Cardiac muscle cell (in vitro differentiated cells and primary cell): ENCODE data around the gene ICOSLG. TPM values are rescaled to one million over a fixed set of nuclear protein-coding genes. Genes with fewer than 3 reads are reported as not detected.
"Not testable (repeated sequence)": the region's sequence is repeated elsewhere in the genome, so short reads cannot be mapped to it uniquely, and the experiment has no call there.

Experiments
- DNase-seq, 2 donors: peaks; one replicate each; pipeline versions ENCODE4 v3.0.0 to v3.0.0-alpha.2; 2010 to 2017; ENCODE audit warnings: low read depth in 1 of 2, low spot score in 1 of 2
- H3K27ac ChIP-seq: fragments of 200-600 bp; sonication (generic); 2 replicates; pipeline ENCODE4 v1.5.1; 2016
- H3K27me3 ChIP-seq: fragments of 200-600 bp; sonication (generic); 2 replicates; pipeline ENCODE4 v1.6.0; 2016; ENCODE audit warnings: control low read depth
- H3K36me3 ChIP-seq: fragments of 200-600 bp; sonication (generic); 2 replicates; pipeline ENCODE4 v1.5.1; 2016; ENCODE audit warnings: control low read depth
- H3K4me1 ChIP-seq: fragments of 200-600 bp; sonication (generic); 2 replicates; pipeline ENCODE4 v1.8.1; 2017; ENCODE audit warnings: low read depth, mild to moderate bottlenecking, mixed run types
- H3K4me3 ChIP-seq: fragments of 200-600 bp; sonication (generic); 2 replicates; pipeline ENCODE4 v1.5.1; 2016; ENCODE audit warnings: mild to moderate bottlenecking
- H3K9me3 ChIP-seq: fragments of 200-600 bp; sonication (generic); 2 replicates; pipeline ENCODE4 v1.5.1; 2017; ENCODE audit warnings: low read depth, mild to moderate bottlenecking, control low read depth
- CTCF ChIP-seq: IDR thresholded peaks from 2 replicates; pipeline ENCODE4 v1.5.1; 2012; ENCODE audit warnings: low read depth, mild to moderate bottlenecking, low read length
- polyA plus RNA-seq: library from polyadenylated mRNA; unstranded; fragments of >200 nt; fragmentation: Nextera tagmentation; extraction: Ambion mirVana; gene quantifications from 2 replicates; pipeline ENCODE4 v1.2.1, GENCODE V29; 2016
- total RNA-seq: library from RNA; depleted of rRNA; stranded (reverse); fragments of >200 nt; gene quantifications from 2 replicates; pipeline ENCODE4 v1.2.3, GENCODE V29; 2016

ICOSLG gene, protein sequence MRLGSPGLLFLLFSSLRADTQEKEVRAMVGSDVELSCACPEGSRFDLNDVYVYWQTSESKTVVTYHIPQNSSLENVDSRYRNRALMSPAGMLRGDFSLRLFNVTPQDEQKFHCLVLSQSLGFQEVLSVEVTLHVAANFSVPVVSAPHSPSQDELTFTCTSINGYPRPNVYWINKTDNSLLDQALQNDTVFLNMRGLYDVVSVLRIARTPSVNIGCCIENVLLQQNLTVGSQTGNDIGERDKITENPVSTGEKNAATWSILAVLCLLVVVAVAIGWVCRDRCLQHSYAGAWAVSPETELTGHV
- total RNA-seq: 0.12 and 0.14 TPM in 2 replicates
- polyA plus RNA-seq: 0.30 TPM in 1 of 2 replicates, not detected in the other

GRCh38 chr21:44240842-44241241 lies at the start of gene ICOSLG:
Gene ICOSLG (minus strand): TSS chr21:44240943. CDS start chr21:44240817, 126 bp downstream.
- not testable (repeated sequence) for H3K27ac ChIP-seq, H3K27me3 ChIP-seq, H3K4me1 ChIP-seq, DNase-seq, H3K36me3 ChIP-seq, H3K4me3 ChIP-seq, H3K9me3 ChIP-seq

DNA sequence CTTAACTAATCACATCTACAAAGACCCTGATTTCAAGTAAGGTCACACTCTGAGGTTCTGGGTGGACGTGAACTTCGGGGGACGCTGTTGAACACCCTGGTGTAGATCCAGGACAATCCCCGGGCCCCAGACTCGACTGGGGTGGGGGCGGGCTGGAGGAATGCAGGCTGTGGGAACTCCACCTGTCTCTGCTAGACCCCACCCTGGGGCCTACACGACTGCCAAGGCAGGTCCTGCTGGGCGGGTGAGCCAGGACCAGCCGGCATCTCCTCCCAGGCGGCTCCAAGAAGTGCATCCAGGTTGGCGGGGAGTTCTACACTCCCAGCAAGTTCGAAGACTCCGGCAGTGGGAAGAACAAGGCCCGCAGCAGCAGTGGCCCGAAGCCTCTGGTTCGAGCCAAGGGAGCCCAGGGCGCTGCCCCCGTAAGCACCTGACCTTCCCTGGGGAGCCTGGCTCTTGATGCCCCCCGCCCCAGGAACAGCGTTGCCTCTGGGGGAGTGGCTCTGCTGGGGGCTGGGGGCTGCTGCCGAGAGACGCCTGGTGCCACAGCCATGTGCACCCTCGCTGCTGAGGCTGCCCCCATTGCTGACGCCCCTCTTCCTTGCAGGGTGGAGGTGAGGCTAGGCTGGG lies 48.8 kb upstream of the ICOSLG start:
- Histone ChIP-seq H3K36me3 (no peaks in the 10 kb centered on the region), H3K4me1 (no peaks in the 10 kb centered on the region), H3K27ac (no peak overlapping the region), H3K4me3 (no peak overlapping the region), H3K9me3 (no peaks in the 10 kb centered on the region), H3K27me3 (peaks cover 25% of the 10 kb centered on the region)
- no peak for DNase-seq
- TF ChIP-seq CTCF: no peak

- H3K27me3 ChIP-seq: peaks cover 27% of the 10 kb centered on the region
Observed at GRCh38 chr21:44288251-44289110, 47.7 kb upstream of the ICOSLG start.

DNA sequence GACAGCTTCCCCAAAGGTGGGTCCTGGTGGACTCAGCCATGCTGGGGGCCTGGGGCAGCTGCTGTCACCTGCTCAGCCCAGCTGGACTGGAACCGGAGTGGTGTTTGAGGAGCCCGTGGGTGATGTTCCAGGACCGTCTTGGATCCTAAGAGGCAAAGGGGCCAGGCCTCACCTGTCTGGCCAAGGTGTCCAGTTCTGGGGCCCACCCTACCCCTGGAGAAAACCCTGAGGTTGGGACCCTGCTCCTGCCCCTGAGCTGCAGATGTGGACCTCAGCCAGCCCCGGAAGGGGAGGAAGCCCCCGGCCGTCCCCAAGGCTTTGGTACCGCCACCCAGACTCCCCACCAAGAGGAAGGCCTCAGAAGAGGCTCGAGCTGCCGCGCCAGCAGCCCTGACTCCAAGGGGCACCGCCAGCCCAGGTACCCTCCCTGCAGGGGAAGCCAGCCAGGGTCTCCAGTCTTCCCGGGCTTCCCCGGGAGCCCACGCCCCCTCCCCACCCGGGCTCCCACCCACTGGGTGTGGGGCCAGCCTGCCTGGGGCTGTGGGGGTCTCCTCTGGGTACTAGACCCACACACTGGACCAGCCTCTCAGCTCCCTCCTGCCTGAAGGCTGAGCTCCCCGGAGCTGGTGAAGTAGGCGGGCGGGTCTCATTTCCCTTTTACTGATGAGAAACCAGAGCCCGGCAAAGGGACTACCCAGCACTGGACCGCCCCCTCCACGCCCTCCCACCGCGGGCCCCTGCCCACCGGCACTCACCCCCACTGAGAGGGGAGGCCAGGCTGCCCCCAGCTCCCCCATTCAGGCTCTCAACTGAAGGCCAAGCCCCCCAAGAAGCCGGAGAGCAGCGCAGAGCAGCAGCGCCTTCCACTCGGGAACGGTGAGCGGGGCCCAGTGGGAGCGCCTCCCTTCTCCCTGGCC lies 46.2 kb upstream of the ICOSLG start:
- Histone ChIP-seq H3K4me3 (no peak overlapping the region), H3K36me3 (no peaks in the 10 kb centered on the region), H3K27ac (no peak overlapping the region), H3K9me3 (no peaks in the 10 kb centered on the region), H3K27me3 (peaks cover 27% of the 10 kb centered on the region), H3K4me1 (no peaks in the 10 kb centered on the region)
- DNase-seq: no peak
- no peak for TF ChIP-seq CTCF

More at GRCh38 chr21:44288251-44289110, 47.7 kb upstream of the ICOSLG start:
- no peaks in the 10 kb centered on the region for H3K9me3 ChIP-seq
- TF ChIP-seq CTCF: no peak
- H3K27ac ChIP-seq: no peak overlapping the region
- H3K4me1 ChIP-seq: no peaks in the 10 kb centered on the region
- no peak for DNase-seq
- no peak overlapping the region for H3K4me3 ChIP-seq
- no peaks in the 10 kb centered on the region for H3K36me3 ChIP-seq

- Histone ChIP-seq H3K36me3 (no peaks in the 10 kb centered on the region), H3K9me3 (no peaks in the 10 kb centered on the region), H3K27ac (no peak overlapping the region), H3K27me3 (peaks cover 27% of the 10 kb centered on the region), H3K4me1 (no peaks in the 10 kb centered on the region), H3K4me3 (no peak overlapping the region)
- no peak for DNase-seq
- TF ChIP-seq CTCF: no peak
Observed at GRCh38 chr21:44286086-44286715, 45.5 kb upstream of the ICOSLG start.
